ENCODE measurements around the gene MSLN. TPM values are rescaled to one million over a fixed set of nuclear protein-coding genes. Genes with fewer than 3 reads are reported as not detected.

The MSLN gene
- total RNA-seq, 1 experiment from 2014 or later, result 0.54 TPM

Small RNAs within 50 kb of the gene (small RNA-seq; reads per million reads assigned to genes)
- 0 reads per million in 2 experiments for gene MIR662

Other genes with a start within 250 kb of the MSLN start
- 32.4 and 41.4 TPM in 2 replicates for gene CAPN15, start 233.0 kb upstream of the MSLN start, total RNA-seq (2014; rRNA removed; shearing (Covaris generic))
- gene PRR35, start 200.3 kb upstream of the MSLN start, total RNA-seq (2014; rRNA removed; shearing (Covaris generic)), result 0.05 TPM in 1 of 2 replicates, not detected in the other
- 0.12 and 0.35 TPM in 2 replicates for gene NHLRC4, start 193.7 kb upstream of the MSLN start, total RNA-seq (2014; rRNA removed; shearing (Covaris generic))
- gene PIGQ, start 190.8 kb upstream of the MSLN start, total RNA-seq (2014; rRNA removed; shearing (Covaris generic)), result 16.7 and 18.3 TPM in 2 replicates
- 10.7 and 11.9 TPM in 2 replicates for gene RAB40C, start 170.7 kb upstream of the MSLN start, total RNA-seq (2014; rRNA removed; shearing (Covaris generic))
- 0.15 and 0.43 TPM in 2 replicates for gene WFIKKN1, start 129.7 kb upstream of the MSLN start, total RNA-seq (2014; rRNA removed; shearing (Covaris generic))
- gene METTL26, start 124.4 kb upstream of the MSLN start, total RNA-seq (2014; rRNA removed; shearing (Covaris generic)), result 84.3 and 106 TPM in 2 replicates
- gene MCRIP2, start 118.9 kb upstream of the MSLN start, total RNA-seq (2014; rRNA removed; shearing (Covaris generic)), result 60.2 and 87.0 TPM in 2 replicates
- 13.1 and 14.6 TPM in 2 replicates for gene WDR90, start 111.4 kb upstream of the MSLN start, total RNA-seq (2014; rRNA removed; shearing (Covaris generic))
- gene RHOT2, start 92.6 kb upstream of the MSLN start, total RNA-seq (2014; rRNA removed; shearing (Covaris generic)), result 39.6 and 47.4 TPM in 2 replicates
- gene RHBDL1, start 85.1 kb upstream of the MSLN start, total RNA-seq (2014; rRNA removed; shearing (Covaris generic)), result 2.2 and 2.3 TPM in 2 replicates
- gene STUB1, start 80.3 kb upstream of the MSLN start, total RNA-seq (2014; rRNA removed; shearing (Covaris generic)), result 69.3 and 83.1 TPM in 2 replicates
- 46.5 and 52.1 TPM in 2 replicates for gene JMJD8, start 76.4 kb upstream of the MSLN start, total RNA-seq (2014; rRNA removed; shearing (Covaris generic))
- 8.8 and 10.2 TPM in 2 replicates for gene WDR24, start 70.3 kb upstream of the MSLN start, total RNA-seq (2014; rRNA removed; shearing (Covaris generic))
- gene FBXL16, start 54.9 kb upstream of the MSLN start, total RNA-seq (2014; rRNA removed; shearing (Covaris generic)), result 1.7 and 2.0 TPM in 2 replicates
- 30.3 and 61.8 TPM in 2 replicates for gene METRN, start 45.6 kb upstream of the MSLN start, total RNA-seq (2014; rRNA removed; shearing (Covaris generic))
- 19.9 and 22.9 TPM in 2 replicates for gene ANTKMT, start 39.6 kb upstream of the MSLN start, total RNA-seq (2014; rRNA removed; shearing (Covaris generic))
- gene CCDC78, start 34.3 kb upstream of the MSLN start, total RNA-seq (2014; rRNA removed; shearing (Covaris generic)), result 4.1 and 4.5 TPM in 2 replicates
- 9.3 and 11.7 TPM in 2 replicates for gene HAGHL, start 33.6 kb upstream of the MSLN start, total RNA-seq (2014; rRNA removed; shearing (Covaris generic))
- gene CIAO3, start 19.7 kb upstream of the MSLN start, total RNA-seq (2014; rRNA removed; shearing (Covaris generic)), result 32.4 and 36.8 TPM in 2 replicates
- 31.7 and 33.1 TPM in 2 replicates for gene RPUSD1, start 27.6 kb downstream of the MSLN start, total RNA-seq (2014; rRNA removed; shearing (Covaris generic))
- gene CHTF18, start 27.9 kb downstream of the MSLN start, total RNA-seq (2014; rRNA removed; shearing (Covaris generic)), result 10.9 and 12.1 TPM in 2 replicates
- gene GNG13, start 40.0 kb downstream of the MSLN start, total RNA-seq (2014; rRNA removed; shearing (Covaris generic)), result not detected in 2 replicates
- 15.6 and 16.2 TPM in 2 replicates for gene LMF1, start 210.2 kb downstream of the MSLN start, total RNA-seq (2014; rRNA removed; shearing (Covaris generic))
- 0.97 and 1.5 TPM in 2 replicates for gene SOX8, start 221.0 kb downstream of the MSLN start, total RNA-seq (2014; rRNA removed; shearing (Covaris generic))